ENCODE measurements around the gene SMCR8. TPM values are rescaled to one million over a fixed set of nuclear protein-coding genes. Genes with fewer than 3 reads are reported as not detected.

SMCR8 gene
- total RNA-seq, 4 donors from 2014 or later = 3.6 to 16.2 (median 10.1) TPM

DNA sequence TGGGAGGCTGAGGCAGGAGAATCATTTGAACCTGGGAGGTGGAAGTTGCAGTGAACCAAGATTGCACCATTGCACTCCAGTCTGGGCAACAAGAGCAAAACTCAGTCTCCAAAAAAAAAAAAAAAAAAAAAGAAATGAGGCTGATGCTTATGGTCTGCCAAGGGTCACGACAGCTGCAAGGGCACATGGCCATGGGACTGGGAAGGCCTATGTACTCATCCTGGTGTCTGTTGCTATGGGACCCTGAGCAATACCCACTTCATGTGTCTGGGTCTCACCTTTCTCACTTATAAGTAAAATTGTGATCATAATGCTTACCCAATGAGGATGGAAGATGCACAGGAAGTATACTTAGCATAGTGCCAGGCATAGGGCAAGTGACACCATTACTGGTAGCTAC is 38.0 kb upstream of the SMCR8 start:
- Histone ChIP-seq H3K36me3 (no peaks in the 10 kb centered on the region), H3K4me1 (no peaks in the 10 kb centered on the region), H3K27me3 (no peaks in the 10 kb centered on the region), H3K9me3 (no peaks in the 10 kb centered on the region), H3K4me3 (no peak overlapping the region), H3K27ac (no peak overlapping the region)
- TF ChIP-seq, protein P1, sequence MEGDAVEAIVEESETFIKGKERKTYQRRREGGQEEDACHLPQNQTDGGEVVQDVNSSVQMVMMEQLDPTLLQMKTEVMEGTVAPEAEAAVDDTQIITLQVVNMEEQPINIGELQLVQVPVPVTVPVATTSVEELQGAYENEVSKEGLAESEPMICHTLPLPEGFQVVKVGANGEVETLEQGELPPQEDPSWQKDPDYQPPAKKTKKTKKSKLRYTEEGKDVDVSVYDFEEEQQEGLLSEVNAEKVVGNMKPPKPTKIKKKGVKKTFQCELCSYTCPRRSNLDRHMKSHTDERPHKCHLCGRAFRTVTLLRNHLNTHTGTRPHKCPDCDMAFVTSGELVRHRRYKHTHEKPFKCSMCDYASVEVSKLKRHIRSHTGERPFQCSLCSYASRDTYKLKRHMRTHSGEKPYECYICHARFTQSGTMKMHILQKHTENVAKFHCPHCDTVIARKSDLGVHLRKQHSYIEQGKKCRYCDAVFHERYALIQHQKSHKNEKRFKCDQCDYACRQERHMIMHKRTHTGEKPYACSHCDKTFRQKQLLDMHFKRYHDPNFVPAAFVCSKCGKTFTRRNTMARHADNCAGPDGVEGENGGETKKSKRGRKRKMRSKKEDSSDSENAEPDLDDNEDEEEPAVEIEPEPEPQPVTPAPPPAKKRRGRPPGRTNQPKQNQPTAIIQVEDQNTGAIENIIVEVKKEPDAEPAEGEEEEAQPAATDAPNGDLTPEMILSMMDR (IDR thresholded peaks at IDR 0.05) = no peak
- TF ChIP-seq POLR2A (IDR thresholded peaks at IDR 0.05) = no peak
- intact Hi-C loops (cut with DNase I; ENCODE audit: low total_unique reads) = no loop called here
- DNase-seq = no peak

DNA sequence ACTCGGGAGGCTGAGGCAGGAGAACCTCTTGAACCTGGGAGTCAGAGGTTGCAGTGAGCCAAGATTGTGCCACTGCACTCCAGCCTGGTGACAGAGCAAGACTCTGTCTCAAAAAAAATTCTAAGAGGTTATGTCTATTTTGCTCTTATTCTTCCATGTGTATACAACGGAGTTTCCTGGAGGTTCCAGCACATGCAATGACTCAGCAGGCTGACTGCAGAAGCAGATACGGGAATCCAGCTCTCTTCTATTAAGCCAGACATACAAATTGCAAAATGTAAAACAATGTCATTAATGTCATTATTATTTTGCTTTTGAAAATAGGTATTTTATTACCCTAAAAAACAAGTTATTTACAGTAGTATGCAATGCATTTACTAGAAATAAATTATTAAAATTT is 36.2 kb upstream of the SMCR8 start:
- Histone ChIP-seq H3K27ac (no peak overlapping the region), H3K4me1 (no peaks in the 10 kb centered on the region), H3K27me3 (no peaks in the 10 kb centered on the region), H3K4me3 (no peak overlapping the region), H3K9me3 (no peaks in the 10 kb centered on the region), H3K36me3 (no peaks in the 10 kb centered on the region)
- DNase-seq = no peak
- TF ChIP-seq, protein P1 (IDR thresholded peaks at IDR 0.05) = no peak
- no peak for TF ChIP-seq POLR2A (IDR thresholded peaks at IDR 0.05)
- intact Hi-C loops (cut with DNase I; ENCODE audit: low total_unique reads) = no loop called here

- Histone ChIP-seq H3K9me3 (no peaks in the 10 kb centered on the region), H3K4me1 (no peaks in the 10 kb centered on the region), H3K36me3 (no peaks in the 10 kb centered on the region), H3K27ac (no peak overlapping the region), H3K27me3 (no peaks in the 10 kb centered on the region), H3K4me3 (no peak overlapping the region)
- intact Hi-C loops (cut with DNase I; ENCODE audit: low total_unique reads) = no loop called here
- DNase-seq = no peak
- TF ChIP-seq POLR2A (IDR thresholded peaks at IDR 0.05) = no peak
- TF ChIP-seq, protein P1 (IDR thresholded peaks at IDR 0.05) = no peak
Observed at GRCh38 chr17:18280249-18280648, 34.8 kb upstream of the SMCR8 start.

DNA sequence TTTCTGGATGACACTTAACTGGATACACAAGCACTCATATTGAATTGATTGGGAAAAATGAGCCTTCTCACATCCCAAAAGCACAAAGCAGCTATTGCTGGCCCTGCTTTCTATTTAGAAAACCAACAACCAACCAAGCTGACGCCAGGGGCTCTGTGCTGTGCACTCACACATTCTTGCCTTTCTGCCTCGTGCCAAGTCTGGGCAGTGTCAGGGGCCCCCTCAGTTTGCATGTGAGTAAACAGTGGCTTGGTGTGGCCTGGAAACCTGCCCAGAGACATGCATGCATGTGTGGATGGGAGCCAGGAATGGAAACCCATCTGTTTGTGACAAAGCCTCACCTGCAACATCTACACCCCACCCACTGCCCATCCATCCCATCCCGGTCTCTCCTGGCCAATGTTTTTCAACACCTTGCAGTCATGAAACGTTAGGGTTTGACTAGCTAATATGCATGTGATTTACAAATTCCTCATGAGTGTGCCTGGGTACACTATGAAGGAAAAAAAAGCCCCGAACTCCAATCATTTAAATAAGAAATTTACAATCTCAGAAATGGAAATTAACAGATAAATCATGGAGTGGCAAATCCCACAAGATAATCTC is 34.2 kb upstream of the SMCR8 start:
- Histone ChIP-seq H3K36me3 (no peaks in the 10 kb centered on the region), H3K9me3 (no peaks in the 10 kb centered on the region), H3K27me3 (no peaks in the 10 kb centered on the region), H3K4me3 (no peak overlapping the region), H3K4me1 (no peaks in the 10 kb centered on the region), H3K27ac (no peak overlapping the region)
- intact Hi-C loops (cut with DNase I; ENCODE audit: low total_unique reads) = no loop called here
- DNase-seq = no peak
- TF ChIP-seq, protein P1 (IDR thresholded peaks at IDR 0.05) = no peak
- TF ChIP-seq POLR2A (IDR thresholded peaks at IDR 0.05) = no peak

DNA sequence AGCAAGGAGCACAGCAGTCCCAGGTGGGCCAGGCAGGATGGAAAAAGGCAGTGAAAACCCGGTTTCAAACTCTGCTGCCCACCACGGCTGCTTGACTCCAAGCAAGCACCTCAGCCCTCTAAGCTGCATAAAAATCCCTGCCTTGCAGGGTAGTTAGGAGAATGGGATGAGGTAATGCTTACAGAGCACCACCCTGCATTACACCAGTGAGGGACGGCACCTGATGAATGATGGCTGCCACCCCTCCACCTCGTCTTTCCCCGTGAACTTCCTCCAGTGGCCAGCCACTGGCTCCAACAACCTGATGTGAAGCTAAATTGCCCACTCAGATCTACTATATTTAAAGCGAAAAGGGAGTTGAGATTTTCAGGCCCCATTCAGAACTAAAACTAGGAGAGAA is 33.3 kb upstream of the SMCR8 start:
- Histone ChIP-seq H3K27me3 (no peaks in the 10 kb centered on the region), H3K4me1 (no peaks in the 10 kb centered on the region), H3K27ac (no peak overlapping the region), H3K4me3 (no peak overlapping the region), H3K36me3 (no peaks in the 10 kb centered on the region), H3K9me3 (no peaks in the 10 kb centered on the region)
- intact Hi-C loops (cut with DNase I; ENCODE audit: low total_unique reads) = no loop called here
- DNase-seq = no peak
- no peak for TF ChIP-seq POLR2A (IDR thresholded peaks at IDR 0.05)
- TF ChIP-seq, protein P1 (IDR thresholded peaks at IDR 0.05) = no peak

Data from uterus (tissue), 4 donors.